Measurements from ENCODE around the gene VWA3A. TPM values are rescaled to one million over a fixed set of nuclear protein-coding genes. Genes with fewer than 3 reads are reported as not detected.
"Not testable (repeated sequence)": the region's sequence is repeated elsewhere in the genome, so short reads cannot be mapped to it uniquely, and the experiment has no call there.

Gene VWA3A
- polyA plus RNA-seq, 1 experiment, result 0.15 TPM

DNA sequence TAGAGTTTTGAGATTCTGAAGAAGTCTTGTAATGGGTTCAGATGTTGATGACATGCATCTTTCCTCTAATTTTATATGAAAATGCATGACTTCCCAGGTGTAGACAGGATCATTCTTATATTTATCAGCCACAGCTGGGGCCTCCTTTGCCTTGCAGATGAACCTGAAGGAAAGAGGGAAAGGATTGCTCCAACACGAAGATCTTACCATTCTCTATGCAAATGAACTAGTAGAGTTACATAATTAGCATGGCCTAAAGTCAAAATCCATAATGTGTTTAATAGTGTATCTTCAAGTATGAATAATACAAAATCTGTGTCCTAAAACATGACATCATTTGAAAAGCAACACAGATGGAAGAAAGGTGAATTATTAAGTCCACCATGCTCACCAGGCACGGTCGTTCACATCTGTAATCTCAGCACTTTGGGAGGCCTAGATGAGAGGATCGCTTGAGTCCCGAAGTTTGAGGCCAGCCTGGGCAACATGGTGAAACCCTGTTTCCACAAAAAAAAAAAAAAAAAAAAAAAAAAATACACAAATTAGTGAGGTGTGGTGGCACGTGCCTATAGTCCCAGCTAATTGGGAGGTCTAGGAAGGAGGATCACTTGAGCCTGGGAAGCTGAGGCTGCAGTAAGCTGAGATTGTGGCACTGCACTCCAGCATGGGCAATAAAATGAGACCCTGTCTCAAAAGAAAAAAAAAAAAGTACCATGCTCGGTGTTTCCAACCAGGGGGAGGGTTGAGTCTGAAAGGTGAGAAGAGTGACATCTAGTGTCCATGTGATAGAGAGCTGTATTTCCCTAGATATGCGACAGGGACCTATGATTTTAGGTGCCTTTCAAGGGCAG is 6.3 kb downstream of the VWA3A start:
- H3K4me3 ChIP-seq (ENCODE audit: low read depth, low read length), result no peak overlapping the region
- no peak for DNase-seq (ENCODE audit: low read depth)
- H3K36me3 ChIP-seq (ENCODE audit: control insufficient read depth, insufficient read depth, low read length), result no peaks in the 10 kb centered on the region
- CTCF ChIA-PET, result interaction anchor here (0.6 to 5.9 kb wide), 18 partner anchors 10 to 371 kb away, joined by 3 to 84 read pairs (median 8); partner anchors contain the start of genes MOSMO and PDZD9
- POLR2A ChIA-PET, result interaction anchor here (0.5 to 0.6 kb wide), 2 partner anchors 11 to 156 kb away, joined by 3 to 4 read pairs; no protein-coding TSS in a partner anchor
- H3K27me3 ChIP-seq (ENCODE audit: control insufficient read depth, insufficient read depth, low read length), result no peaks in the 10 kb centered on the region
- TF ChIP-seq, protein P1, sequence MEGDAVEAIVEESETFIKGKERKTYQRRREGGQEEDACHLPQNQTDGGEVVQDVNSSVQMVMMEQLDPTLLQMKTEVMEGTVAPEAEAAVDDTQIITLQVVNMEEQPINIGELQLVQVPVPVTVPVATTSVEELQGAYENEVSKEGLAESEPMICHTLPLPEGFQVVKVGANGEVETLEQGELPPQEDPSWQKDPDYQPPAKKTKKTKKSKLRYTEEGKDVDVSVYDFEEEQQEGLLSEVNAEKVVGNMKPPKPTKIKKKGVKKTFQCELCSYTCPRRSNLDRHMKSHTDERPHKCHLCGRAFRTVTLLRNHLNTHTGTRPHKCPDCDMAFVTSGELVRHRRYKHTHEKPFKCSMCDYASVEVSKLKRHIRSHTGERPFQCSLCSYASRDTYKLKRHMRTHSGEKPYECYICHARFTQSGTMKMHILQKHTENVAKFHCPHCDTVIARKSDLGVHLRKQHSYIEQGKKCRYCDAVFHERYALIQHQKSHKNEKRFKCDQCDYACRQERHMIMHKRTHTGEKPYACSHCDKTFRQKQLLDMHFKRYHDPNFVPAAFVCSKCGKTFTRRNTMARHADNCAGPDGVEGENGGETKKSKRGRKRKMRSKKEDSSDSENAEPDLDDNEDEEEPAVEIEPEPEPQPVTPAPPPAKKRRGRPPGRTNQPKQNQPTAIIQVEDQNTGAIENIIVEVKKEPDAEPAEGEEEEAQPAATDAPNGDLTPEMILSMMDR (IDR thresholded peaks at IDR 0.05; ENCODE audit: insufficient read depth, low read depth, low read length), result peak; percentile 74

DNA sequence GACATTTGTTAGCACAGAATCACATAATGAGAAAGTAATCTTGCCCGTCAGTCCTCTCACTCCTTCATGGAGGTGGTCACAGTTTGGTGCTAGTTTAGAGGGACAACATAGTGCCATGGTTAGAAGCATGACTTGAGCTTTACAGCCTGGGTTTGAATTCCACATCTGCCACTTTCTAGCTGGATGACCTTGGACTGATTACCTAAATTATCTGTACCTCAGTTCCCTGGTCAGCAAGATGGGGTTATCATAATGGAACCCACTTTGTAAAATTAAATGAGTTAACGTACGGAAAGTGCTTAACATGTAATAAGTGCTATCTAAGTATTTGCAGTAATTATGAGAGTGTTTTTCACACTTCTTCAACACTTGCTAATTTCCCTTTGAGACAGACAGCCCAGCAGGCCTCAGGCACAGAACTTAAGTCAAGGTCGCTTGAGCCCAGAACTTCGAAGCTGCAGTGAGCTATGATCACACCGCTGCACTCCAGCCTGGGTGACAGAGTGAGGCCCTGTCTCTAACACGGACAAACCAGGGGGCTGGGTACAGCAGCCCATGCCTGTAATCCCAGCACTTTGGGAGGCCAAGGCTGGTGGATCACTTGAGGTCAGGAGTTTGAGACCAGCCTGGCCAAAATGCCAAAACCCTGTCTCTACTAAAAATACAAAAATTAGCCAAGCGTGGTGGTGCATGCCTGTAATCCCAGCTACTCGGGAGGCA is 7.1 kb downstream of the VWA3A start:
- no peak overlapping the region for H3K4me3 ChIP-seq (ENCODE audit: low read depth, low read length)
- no peak for DNase-seq (ENCODE audit: low read depth)
- ChIA-PET POLR2A (interaction anchor here (0.5 to 0.6 kb wide), 2 partner anchors 10 to 157 kb away, joined by 3 to 4 read pairs; no protein-coding TSS in a partner anchor), CTCF (interaction anchor here (0.5 to 5.9 kb wide), 20 partner anchors 11 to 390 kb away, joined by 3 to 84 read pairs (median 8); partner anchors contain the start of genes MOSMO and PDZD9)
- H3K27me3 ChIP-seq (ENCODE audit: control insufficient read depth, insufficient read depth, low read length), result no peaks in the 10 kb centered on the region
- no peaks in the 10 kb centered on the region for H3K36me3 ChIP-seq (ENCODE audit: control insufficient read depth, insufficient read depth, low read length)
- TF ChIP-seq, protein P1 (IDR thresholded peaks at IDR 0.05; ENCODE audit: insufficient read depth, low read depth, low read length), result no peak

DNA sequence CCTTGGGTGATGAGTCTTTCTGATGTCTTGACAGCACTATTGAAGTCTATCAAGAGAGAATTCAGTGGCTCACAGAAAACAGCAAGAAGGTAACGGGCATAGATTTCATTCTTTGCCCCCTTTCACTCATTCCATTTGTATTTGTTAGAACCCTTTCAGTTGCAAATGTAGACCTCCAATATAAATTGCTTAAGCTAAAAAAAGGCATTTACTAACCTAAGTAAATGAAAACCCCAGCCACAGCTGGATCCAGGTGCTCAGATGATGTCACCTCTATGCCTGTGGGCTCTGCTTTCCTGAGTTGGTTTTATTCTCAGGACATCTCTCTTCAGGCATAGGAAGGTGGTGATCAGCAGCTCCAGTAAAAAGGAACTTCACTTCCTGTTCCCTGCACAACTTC is 11.1 kb downstream of the VWA3A start:
- no peak for DNase-seq (ENCODE audit: low read depth)
- POLR2A ChIA-PET, result no interaction called here

DNA sequence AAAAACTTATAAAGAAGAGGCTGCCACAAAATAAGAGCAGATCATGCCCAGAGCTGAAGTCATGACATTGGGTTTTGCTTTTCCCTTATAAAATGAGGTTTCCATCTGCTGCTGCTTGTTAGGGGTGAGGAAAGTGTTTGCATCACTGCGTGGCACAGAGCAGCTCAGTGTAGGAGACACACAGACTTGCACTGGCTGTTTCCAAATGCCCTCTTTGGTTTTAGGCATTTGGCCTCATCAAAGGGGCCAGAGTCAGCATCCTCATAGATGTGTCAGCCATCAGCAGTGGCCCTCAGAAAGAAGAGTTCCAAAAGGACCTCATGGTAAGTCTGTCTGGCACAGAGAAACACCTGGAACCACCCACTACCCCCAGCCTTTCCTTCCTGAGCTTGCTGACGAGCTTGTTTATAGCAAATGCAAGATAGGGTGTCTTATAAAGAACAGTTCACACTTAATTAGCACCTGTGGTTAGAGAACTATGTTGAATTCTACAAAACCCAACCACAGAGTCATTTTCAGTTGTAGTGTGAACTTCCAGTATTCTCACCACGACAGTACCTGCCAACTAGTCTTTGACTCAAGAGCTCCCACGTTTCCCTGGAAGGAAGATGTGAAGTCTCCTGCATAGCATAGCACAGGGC is 17.0 kb downstream of the VWA3A start:
- no peak for DNase-seq (ENCODE audit: low read depth)
- Histone ChIP-seq H3K27me3 (ENCODE audit: control insufficient read depth, insufficient read depth, low read length) (peaks cover 10% of the 10 kb centered on the region), H3K36me3 (ENCODE audit: control insufficient read depth, insufficient read depth, low read length) (no peaks in the 10 kb centered on the region), H3K4me3 (ENCODE audit: low read depth, low read length) (no peak overlapping the region)
- TF ChIP-seq, protein P1 (IDR thresholded peaks at IDR 0.05; ENCODE audit: insufficient read depth, low read depth, low read length), result no peak
- ChIA-PET POLR2A (interaction anchor here (0.6 kb wide), 1 partner anchor 10 kb away, joined by 4 read pairs; no protein-coding TSS in a partner anchor), CTCF (interaction anchor here (0.9 to 3.9 kb wide), 3 partner anchors 9 to 109 kb away, joined by 5 to 25 read pairs (median 6); no protein-coding TSS in a partner anchor)

More for the DNA sequence above, 11.1 kb downstream of the VWA3A start:
- TF ChIP-seq, protein P1 (IDR thresholded peaks at IDR 0.05; ENCODE audit: insufficient read depth, low read depth, low read length), result no peak
- H3K4me3 ChIP-seq (ENCODE audit: low read depth, low read length), result no peak overlapping the region
- CTCF ChIA-PET, result interaction anchor here (0.6 to 5.9 kb wide), 2 partner anchors 14 to 104 kb away, joined by 3 to 84 read pairs; partner anchors contain the start of gene PDZD9
- no peaks in the 10 kb centered on the region for H3K36me3 ChIP-seq (ENCODE audit: control insufficient read depth, insufficient read depth, low read length)
- H3K27me3 ChIP-seq (ENCODE audit: control insufficient read depth, insufficient read depth, low read length), result peaks cover 1% of the 10 kb centered on the region

DNA sequence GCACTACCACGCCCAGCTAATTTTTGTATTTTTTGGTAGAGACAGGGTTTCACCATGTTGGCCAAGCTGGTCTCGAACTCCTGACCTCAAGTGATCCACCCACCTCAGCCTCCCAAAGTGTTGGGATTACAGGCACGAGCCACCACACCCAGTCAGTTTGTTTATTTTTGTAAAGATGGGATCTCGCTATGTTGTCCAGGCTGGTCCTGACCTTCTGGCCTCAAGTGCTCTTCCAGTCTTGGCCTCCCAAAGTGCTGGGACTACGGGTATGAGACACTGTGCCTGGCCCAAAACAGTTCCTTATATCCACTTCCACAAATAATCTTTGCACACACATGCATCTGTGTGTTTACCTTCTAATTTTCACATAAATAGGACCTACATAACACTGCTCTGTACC is 19.3 kb downstream of the VWA3A start:
- H3K36me3 ChIP-seq (ENCODE audit: control insufficient read depth, insufficient read depth, low read length); POLR2A ChIA-PET; H3K4me3 ChIP-seq (ENCODE audit: low read depth, low read length); DNase-seq (ENCODE audit: low read depth): not testable (repeated sequence)
- CTCF ChIA-PET, result interaction anchor here (1.3 to 3.9 kb wide), 3 partner anchors 10 to 77 kb away, joined by 3 to 25 read pairs (median 5); no protein-coding TSS in a partner anchor
- peaks cover 10% of the 10 kb centered on the region for H3K27me3 ChIP-seq (ENCODE audit: control insufficient read depth, insufficient read depth, low read length)

Data from BJ (cell line).